Ecto neural progenitor cell (in vitro differentiated cells): ENCODE measurements around the gene COPA.
A peak's percentile ranks its signal among the peaks of the same experiment; 100 is the strongest.

Source experiments
- DNase-seq: peaks from one replicate; pipeline ENCODE4 v3.0.0-alpha.2; 2018; ENCODE audit warnings: low spot score

COPA gene

GRCh38 chr1:160264795-160265307 is 78.2 kb downstream of the COPA start:
- no peak for DNase-seq

DNA sequence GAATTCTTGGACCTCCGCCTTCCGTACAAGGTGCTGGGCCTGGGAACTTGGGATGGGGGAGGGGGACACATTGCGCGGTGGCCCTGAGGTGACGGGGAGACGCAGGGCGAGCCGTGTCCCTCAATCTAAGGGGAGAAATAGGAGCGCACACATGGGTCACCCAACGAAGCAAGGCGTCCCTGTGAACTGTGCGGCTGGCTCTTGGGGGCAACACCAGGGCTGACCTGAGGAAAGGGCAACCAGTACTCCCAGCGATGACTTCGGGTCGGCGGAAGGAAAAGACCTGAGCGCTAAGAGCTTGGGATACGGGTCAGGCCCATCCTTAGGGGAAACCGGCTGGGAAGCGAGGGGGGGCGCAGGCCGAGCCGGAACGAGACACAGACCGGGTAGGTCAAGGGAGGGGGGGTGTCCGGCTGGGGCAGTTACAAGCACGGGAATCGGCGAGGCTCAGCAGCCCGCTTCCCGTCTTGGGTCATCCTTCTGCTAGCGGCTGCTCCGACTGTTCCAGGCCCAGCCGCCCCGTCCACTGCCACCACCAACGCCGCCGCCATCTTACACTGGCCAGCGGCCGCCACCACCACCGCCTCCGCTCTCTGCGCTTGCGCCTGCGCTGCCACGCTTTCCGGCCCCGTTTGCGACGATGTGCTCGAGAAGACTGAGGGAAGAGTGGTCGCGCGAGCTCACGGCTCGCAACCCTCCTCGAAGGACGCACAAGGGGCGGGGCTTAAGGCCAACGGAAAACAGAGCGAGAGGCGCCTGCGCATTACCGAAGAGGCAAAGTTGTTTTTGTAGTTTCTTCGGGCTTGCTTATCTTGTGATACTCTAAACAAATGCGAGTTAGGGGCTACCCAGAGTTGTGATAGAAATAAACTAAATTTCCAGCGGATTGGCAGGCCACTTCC is 80.9 kb downstream of the COPA start, which contains the start of gene DCAF8:
TSS of gene DCAF8 (minus strand) at position 657 of the 902 bp plus-strand sequence. CDS start 18,541 bp downstream, outside the sequence.
- DNase-seq = peak; percentile 99

DNA sequence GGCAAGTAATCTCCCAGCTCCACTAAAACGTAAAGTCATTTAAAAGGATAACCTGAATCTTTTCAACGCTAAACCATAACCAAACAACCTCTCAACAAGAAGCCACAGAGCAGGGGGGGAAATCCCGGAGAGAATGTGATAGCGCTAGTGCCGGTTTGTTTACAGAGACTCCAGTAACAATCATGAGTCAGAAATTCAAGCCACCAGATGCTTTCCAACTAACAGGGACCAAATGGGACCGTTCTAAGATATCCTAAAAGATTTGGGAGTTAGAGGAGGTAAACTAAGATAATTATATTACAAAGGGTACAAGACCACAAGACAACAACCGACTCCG is 81.5 kb downstream of the COPA start:
- DNase-seq = no peak

DNA sequence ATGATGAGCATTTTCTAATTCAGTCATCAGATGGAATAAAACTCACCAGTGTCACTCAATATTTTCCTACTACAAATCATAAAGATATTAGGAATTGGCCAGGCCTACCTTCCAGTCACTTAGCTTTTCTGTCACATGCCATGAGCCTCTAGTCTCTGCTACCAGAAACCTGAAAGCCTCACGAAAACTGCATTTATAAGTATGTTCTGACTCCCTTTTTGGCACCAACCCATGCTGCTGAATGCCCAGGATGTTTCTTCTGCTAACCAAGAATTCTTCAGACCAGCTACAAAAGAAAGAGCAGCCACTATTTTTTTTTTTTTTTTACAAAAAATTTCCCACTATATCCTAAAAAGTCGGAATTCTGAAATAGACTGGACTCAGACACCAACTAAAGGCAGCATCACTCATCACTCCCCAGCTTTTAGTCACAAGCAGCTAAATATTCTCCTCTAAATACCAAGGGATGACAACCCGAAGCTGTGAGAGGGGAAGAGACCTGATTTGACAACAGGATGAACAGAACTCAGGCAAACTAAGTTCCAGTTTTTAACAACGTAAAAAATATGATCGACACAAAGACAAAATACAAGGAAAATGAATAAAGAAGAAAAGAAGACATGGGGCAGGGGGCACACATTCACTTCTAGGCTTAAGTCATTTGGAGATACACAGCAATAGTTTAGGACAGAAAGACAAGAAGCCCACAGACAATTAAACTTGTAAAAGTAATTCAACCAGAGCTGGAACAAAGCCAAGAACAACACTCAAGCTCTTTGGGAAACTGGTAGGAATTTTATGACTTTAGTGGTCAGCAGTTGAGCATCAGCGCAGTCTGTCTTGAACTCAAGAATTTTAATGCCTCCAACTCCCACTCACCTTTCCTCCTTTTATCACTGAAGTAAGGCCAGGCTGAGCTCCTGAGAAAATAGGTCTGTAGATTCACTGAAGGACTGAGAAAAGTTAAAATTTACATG is 82.4 kb downstream of the COPA start:
- no peak for DNase-seq

DNA sequence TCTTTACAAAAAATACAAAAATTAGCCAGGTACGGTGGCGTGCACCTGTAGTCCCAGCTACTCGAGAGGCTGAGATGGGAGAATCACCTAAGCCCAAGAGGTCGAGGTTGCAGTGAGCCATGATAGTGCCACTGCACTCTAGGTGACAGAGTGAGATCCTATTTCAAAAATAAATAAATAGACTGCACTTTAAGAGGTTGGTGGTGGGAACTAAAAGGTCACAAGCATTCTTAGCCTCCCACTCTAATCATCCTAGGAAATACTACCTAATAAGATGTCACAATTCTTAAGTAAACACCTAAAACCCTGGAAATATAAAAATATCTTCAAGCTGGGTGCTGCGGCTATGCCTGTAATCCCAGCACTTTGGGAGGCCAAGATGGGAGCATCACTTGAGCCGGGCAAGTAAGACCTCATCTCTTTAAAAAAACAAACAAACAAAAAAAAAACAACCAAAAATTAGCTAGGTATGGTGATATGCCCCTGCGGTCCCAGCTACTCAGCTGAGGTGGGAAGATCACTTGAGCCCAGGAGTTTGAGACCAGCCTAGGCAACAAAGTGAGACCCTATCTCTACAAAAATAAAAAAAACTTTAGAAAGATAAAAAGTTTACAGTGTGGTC is 84.8 kb downstream of the COPA start:
- DNase-seq = no peak

DNA sequence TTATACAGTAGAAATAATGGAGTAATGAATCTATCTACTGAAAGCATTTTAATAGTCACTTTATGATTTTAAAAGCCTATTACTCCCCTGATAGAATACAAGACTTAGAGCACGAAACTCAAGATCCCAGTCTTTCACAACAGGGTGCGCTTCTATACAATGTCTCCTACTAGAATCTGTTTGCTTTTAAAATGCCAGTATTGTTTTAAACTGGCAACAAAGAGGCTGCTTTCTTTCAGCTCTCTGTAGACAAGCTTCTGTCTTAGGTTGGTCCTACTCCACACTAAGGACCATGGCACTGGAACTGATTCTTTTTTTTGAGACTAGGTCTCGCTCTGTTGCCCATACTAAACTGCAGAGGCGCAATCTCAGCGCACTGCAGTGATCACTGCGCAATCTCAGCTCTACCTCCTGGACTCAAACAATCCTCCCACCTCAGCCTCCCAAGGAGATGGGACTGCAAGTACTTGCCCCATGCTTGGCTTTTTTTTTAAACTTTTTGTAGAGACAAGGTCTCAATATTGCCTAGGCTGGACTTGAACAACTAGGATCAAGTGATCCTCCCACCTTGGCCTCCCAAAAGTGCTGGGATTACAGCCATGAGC is 85.5 kb downstream of the COPA start:
- no peak for DNase-seq

DNA sequence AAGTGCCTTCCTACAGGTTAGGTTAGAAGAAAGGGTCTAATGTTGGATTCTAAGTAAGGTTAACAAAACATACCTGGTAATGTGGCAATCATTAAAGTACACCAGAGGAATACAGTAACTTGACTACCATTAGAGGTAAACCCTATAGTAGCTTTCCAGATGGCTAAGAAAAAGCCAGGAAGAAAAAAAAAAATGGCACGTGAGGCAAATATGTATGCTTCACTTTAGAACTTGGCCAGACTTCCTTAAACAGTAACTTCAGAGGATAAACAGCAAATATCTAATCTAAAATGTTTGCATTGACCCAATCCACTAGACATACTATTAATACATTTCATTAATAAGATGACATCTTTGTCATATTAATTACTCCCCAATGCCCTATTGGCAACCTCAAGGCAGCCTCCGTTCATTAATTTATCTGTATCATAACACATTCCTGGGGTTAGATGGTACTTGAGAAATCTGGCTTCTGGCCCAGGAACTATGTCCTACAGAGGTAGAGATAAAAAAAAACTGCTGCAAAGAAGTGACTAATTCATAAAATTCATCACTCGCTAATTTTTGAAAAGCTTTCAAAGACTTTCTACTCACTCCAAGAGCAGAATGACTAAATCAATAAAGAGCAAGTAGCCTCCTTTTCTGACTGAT is 86.5 kb downstream of the COPA start:
- no peak for DNase-seq

DNA sequence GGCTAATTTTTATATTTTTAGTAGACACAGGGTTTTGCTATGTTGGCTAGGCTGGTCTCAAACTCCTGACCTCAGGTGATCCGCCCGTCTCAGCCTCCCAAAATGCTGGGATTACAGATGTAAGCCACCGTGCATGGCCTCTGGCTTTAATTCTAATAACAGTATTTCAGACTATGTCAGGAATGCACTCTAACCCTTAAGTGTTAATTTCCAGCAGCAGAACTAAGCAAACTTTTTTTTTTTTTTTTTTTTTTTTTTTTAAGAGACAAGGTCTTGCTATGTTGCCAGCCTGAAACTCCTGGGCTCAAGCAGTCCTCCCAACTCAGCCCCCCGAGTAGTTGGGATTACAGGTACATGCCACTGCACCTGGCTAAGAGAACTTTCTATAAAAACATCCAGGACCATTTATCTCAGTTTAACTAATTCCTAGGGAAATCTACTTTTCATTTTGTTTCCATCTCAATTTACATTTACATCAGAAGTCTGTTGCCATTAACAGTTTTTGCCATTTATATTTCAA is 87.2 kb downstream of the COPA start:
- DNase-seq = no peak

DNA sequence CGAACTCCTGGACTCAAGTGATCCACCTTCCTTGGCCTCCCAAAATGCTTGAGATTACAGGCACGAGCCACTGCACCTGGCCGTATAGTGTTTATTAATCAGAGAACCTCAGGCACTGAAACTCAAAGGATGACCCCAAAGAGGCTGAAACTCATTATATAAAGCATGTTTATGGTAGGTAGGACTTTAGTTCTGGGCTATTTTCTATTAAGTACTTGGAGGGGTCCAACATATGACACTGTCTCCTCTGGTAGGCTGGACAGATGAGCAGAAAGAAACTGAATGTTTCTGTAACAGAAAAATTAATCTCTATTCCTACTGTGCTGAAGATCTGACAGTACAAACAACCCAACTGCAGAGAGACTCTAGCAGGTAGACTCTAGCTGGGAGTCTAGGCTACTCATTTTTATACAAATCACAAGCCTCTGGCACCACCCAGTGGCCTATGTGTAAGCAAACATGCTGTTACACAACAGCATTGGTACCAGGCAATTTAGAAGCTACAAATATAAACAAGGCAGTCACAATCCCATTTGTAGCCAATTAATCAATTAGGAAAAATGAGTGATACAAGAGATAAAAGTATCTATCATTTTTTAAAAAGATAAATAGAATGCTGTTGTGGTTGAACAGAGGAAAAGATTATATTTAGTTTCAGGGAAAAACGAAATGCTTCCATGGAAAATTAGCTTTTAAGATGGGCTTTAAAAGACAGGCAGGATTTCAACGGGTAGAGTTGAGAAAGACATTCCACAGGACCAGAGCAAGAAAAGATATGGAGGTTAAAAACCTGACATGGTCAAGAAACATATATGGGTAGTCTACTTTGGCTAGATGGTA is 91.1 kb downstream of the COPA start:
- DNase-seq = peak; percentile 58

- DNase-seq = no peak
These were observed 92.0 kb downstream of the COPA start for GRCh38 chr1:160251011-160251410.

DNA sequence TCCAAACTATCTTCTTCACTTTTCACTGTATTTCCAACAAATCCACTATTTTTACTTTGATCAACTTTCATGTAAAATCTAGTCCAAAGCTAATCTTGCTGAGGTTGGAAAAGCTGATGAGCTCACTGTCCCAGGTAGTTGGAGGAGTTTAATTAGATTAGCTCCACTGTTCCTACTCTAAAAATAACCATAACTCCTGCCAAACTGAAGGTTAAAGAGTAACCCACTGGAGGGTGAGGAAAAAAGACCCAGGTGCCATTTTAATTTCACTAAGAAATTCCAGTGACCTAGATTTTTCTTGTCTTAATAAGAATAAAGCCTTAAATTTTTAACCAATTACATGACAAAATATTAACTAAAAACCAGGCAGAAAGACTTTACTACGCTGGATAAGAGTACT is 96.0 kb downstream of the COPA start:
- no peak for DNase-seq

GRCh38 chr1:160245434-160245833 is 97.6 kb downstream of the COPA start:
- no peak for DNase-seq

GRCh38 chr1:160244209-160244608 is 98.8 kb downstream of the COPA start:
- no peak for DNase-seq

- DNase-seq = no peak
These were observed 99.3 kb downstream of the COPA start for GRCh38 chr1:160243767-160244166.

GRCh38 chr1:160239582-160240299 is 103.3 kb downstream of the COPA start:
- DNase-seq = no peak
